AG10803 (cell line): ENCODE measurements around the gene GPR143.
A peak's percentile ranks its signal among the peaks of the same experiment; 100 is the strongest.

Source experiments
- DNase-seq: peaks from one replicate; pipeline ENCODE4 v3.0.0; 2010; ENCODE audit warnings: low read depth
- H3K4me3 ChIP-seq: 2 replicates; pipeline ENCODE4 v1.5.1; 2011; ENCODE audit warnings: mild to moderate bottlenecking, low read length, control low read depth
- CTCF ChIP-seq: conservative IDR thresholded peaks from 2 replicates; pipeline ENCODE4 v1.5.1; 2011; ENCODE audit warnings: mild to moderate bottlenecking, low read length, control low read depth, inconsistent platforms

GPR143 gene

GRCh38 chrX:9681422-9681821 is 84.2 kb downstream of the GPR143 start:
- no peak for TF ChIP-seq CTCF
- no peak overlapping the region for H3K4me3 ChIP-seq
- DNase-seq, result peak; percentile 23

GRCh38 chrX:9681011-9681410 is 84.6 kb downstream of the GPR143 start:
- DNase-seq, result no peak
- no peak overlapping the region for H3K4me3 ChIP-seq
- no peak for TF ChIP-seq CTCF

GRCh38 chrX:9678215-9678965 is 87.3 kb downstream of the GPR143 start:
- TF ChIP-seq CTCF, result no peak
- DNase-seq, result no peak
- no peak overlapping the region for H3K4me3 ChIP-seq

- no peak for DNase-seq
- TF ChIP-seq CTCF, result no peak
- H3K4me3 ChIP-seq, result no peak overlapping the region
Observed at GRCh38 chrX:9677098-9677739, 88.4 kb downstream of the GPR143 start.

- TF ChIP-seq CTCF, result no peak
- no peak for DNase-seq
- no peak overlapping the region for H3K4me3 ChIP-seq
Observed at GRCh38 chrX:9676738-9677097, 88.9 kb downstream of the GPR143 start.

- TF ChIP-seq CTCF, result no peak
- H3K4me3 ChIP-seq, result no peak overlapping the region
- peak; percentile 59 for DNase-seq
Observed at GRCh38 chrX:9676306-9676705, 89.3 kb downstream of the GPR143 start.
